Eye (tissue), 1 donor: ENCODE data around the gene PLAC8.
"Not testable (repeated sequence)": the region's sequence is repeated elsewhere in the genome, so short reads cannot be mapped to it uniquely, and the experiment has no call there.

Experiments used
- DNase-seq: peaks from one replicate; pipeline ENCODE4 v3.0.0-alpha.2; 2015

Gene PLAC8

DNA sequence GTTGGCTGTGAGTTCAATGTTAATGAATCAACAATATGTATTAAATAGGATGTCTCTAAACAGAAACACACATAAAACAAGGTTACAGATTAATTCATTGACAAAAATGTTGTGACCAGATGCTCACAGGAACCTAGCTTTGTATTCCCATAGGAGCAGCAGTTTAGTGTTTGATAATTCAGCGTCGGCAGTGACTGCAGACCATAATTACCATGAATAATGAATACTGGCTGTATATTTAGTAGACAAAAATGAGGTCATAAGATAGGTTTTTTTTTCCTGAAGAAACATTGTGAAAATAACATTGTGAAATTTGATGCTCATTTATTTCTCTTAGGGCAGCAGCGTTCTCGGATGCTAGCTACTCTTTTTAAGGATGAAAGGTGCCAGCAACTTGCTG is 51.8 kb downstream of the PLAC8 start:
- peak; percentile 4 for DNase-seq

DNA sequence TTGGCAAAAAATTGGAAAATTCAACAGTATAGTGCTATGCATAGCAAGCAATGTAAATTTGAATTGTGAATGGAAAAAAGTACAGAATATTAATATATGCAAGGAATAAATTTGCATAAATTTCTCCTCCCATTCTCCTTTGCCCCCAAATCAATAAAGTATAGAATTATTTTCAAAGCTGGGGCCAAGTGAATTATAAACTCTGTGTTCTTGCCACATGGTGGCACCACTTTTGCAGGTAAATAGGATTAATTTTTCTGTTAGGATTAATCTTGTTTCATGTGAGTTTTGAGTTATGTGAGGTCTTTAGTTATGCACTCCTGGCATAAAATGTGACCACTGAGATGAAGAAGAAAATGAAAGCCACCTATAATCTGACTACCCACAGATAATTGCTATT is 59.6 kb downstream of the PLAC8 start:
- peak; percentile 9 for DNase-seq

DNA sequence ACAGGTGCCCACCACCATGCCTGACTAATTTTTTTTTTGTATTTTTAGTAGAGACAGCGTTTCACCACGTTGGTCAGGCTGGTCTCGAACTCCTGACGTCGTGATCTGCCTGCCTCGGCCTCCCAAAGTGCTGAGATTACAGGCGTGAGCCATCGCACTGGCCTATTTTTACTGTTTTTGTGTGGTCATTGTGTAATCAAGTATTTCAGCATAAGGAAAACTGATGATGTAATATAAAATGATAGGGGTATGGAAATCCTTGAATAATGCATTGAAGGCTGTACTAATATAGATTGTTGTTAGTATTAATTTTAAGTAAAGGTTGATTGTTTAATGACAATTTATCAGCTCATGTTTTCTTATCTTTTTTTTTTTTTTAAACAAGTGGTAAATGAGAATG is 65.7 kb downstream of the PLAC8 start:
- DNase-seq: not testable (repeated sequence)

DNA sequence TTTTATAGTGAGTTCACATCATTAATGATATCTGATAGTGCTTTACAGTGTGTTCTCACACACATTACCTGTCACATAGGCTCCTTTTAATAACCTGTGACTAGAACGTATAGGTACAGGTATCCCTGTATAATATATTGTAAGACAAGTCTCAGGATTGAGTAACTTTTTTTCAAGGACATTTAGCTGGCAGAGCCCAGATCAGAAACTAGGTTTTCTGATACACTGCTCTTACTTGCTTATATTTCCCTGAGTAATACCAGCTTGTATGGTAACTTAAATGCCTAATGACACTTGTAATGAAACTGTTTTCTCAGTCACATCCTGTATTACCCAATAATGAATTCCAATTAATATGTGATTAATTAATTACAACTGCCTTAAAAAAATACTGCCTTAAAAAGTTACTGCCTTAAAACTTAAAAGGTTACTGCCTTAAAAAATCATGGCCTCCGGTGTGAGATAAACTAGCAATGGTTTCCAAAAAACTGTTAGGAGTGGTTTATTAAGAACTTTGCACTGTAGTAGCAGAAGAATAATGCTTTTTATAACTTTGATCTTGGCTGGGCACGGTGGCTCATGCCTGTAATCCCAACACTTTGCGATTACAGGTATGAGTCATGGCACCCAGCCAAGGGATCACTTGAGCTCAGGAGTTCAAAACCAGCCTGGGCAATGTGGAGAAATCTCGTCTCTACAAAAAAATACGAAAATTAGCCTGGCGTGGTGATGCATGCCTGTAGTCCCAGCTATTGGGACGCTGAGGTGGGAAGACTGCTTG is 67.6 kb downstream of the PLAC8 start:
- DNase-seq: no peak

DNA sequence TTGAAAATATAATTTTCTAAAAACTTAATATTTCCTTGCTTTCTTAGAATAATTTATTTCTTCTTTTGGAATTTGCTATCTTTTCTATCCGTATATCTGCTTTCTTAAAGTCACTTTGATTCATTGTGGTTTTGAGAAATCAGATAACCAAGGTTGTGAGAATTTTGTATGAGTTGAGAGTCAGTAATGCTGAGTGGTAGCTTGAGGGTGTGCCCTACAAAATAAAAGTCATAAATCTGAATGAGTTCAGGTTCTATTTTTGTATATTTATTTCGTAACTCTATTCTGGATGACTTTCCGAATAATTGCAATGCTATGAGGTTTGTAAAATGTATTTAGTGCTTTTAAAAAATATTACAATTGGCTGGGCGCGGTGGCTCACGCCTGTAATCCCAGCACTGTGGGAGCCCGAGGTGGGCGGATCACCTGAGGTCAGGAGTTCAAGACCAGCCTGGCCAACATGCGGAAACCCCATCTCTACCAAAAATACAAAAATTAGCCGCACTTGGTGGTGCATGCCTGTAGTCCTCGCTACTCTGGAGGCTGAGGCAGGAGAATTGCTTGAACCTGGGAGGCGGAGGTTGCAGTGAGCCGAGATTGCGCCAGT is 70.6 kb downstream of the PLAC8 start:
- no peak for DNase-seq

DNA sequence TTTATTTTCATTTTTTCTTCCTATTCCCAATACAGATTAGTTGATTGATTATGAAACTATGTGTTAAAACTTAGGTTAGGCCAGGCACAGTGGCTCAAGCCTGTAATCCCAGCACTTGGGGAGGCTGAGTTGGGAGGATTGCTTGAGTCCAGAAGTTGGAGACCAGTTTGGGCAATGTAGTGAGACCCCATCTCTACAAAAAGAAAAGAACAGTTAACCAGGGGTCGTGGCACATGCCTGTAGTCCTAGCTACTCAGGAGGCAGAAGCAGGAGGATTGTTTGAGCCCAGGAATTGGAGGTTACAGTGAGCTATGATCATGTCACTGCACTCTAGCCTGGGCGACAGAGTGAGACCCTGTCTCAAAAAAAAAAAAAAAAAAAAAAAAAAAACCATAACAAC is 71.4 kb downstream of the PLAC8 start:
- DNase-seq: not testable (repeated sequence)

DNA sequence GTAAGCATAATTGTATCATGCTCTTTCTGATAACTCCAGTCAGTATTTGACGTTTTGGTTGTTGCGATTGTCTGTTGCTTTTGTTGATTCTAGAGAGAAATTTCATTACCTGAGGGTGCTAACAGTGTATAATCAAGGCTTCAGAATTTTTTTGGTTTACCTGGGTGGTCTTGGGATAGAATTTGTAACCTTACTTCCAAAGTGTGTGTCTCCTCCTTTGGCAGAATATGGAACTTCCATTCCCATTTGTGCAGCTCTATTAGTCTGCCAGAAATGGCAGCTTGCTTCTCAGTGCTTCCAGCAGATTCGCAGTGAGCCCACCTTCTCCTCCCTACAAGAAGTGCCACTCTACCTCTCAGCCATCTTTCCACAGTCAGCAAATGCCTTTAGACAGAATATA is 74.3 kb downstream of the PLAC8 start:
- no peak for DNase-seq
